ENCODE data around the gene LIMA1.

GRCh38 chr12:50220363-50220995, 62.8 kb downstream of the LIMA1 start:
- TF ChIP-seq ZFX (CRISPR knock-in tag; IDR thresholded peaks at IDR 0.05) (no peak), SRSF3 (IDR thresholded peaks at IDR 0.05; ENCODE audit: insufficient read depth, low read length) (no peak), TCF7L2 (IDR thresholded peaks at IDR 0.05; ENCODE audit: low read depth, low read length) (no peak), ZNF24 (IDR thresholded peaks at IDR 0.05) (no peak), CHD1 (IDR thresholded peaks at IDR 0.05; ENCODE audit: low read length) (no peak), MYBL2 (IDR thresholded peaks at IDR 0.05; ENCODE audit: low read depth) (no peak), MYBL2 (CRISPR knock-in tag; IDR thresholded peaks at IDR 0.05; ENCODE audit: borderline replicate concordance) (no peak), CTCF (IDR thresholded peaks at IDR 0.05 in 2 of 3, conservative IDR thresholded peaks at IDR 0.05 in 1 of 3; ENCODE audit: insufficient read depth in 2 of 3, low read depth in 1 of 3, low read length in 3 of 3) (no peak), MAX (CRISPR knock-in tag; IDR thresholded peaks at IDR 0.05) (no peak), RUNX1 (IDR thresholded peaks at IDR 0.05; ENCODE audit: low read depth) (no peak)
